Retinal pigment epithelial cell (primary cell): ENCODE data around the gene COL16A1.

Source experiments
- DNase-seq: peaks from one replicate; pipeline ENCODE4 v3.0.0-alpha.2; 2010; ENCODE audit warnings: low read depth
- H3K4me3 ChIP-seq: 2 replicates; pipeline ENCODE4 v1.5.1; 2011; ENCODE audit warnings: mild to moderate bottlenecking, low read length, control low read depth, moderate library complexity
- CTCF ChIP-seq: conservative IDR thresholded peaks from 2 replicates; pipeline ENCODE4 v1.5.1; 2011; ENCODE audit warnings: low read depth, low read length, control low read depth, inconsistent platforms

COL16A1 gene

GRCh38 chr1:31699341-31699891, 4.4 kb downstream of the COL16A1 start:
- no peak for TF ChIP-seq CTCF
- no peak for DNase-seq

GRCh38 chr1:31697369-31697984, 6.3 kb downstream of the COL16A1 start:
- no peak overlapping the region for H3K4me3 ChIP-seq
- DNase-seq, result no peak

More at GRCh38 chr1:31699341-31699891, 4.4 kb downstream of the COL16A1 start:
- H3K4me3 ChIP-seq, result no peak overlapping the region

GRCh38 chr1:31696242-31696641, 7.6 kb downstream of the COL16A1 start:
- no peak for DNase-seq
- TF ChIP-seq CTCF, result no peak
- no peak overlapping the region for H3K4me3 ChIP-seq

More at GRCh38 chr1:31697369-31697984, 6.3 kb downstream of the COL16A1 start:
- no peak for TF ChIP-seq CTCF

GRCh38 chr1:31695327-31695726, 8.5 kb downstream of the COL16A1 start:
- H3K4me3 ChIP-seq, result no peak overlapping the region
- DNase-seq, result no peak
- TF ChIP-seq CTCF, result no peak

- DNase-seq, result no peak
- TF ChIP-seq CTCF, result no peak
- H3K4me3 ChIP-seq, result no peak overlapping the region
Measured at GRCh38 chr1:31694964-31695313, 8.9 kb downstream of the COL16A1 start.

GRCh38 chr1:31694069-31694963, 9.5 kb downstream of the COL16A1 start:
- DNase-seq, result no peak
- TF ChIP-seq CTCF, result no peak
- no peak overlapping the region for H3K4me3 ChIP-seq

- TF ChIP-seq CTCF, result no peak
- no peak for DNase-seq
- H3K4me3 ChIP-seq, result no peak overlapping the region
Measured at GRCh38 chr1:31693231-31693630, 10.6 kb downstream of the COL16A1 start.
